Neural progenitor cell (in vitro differentiated cells): ENCODE data around the gene PEAK1. TPM values are rescaled to one million over a fixed set of nuclear protein-coding genes. Genes with fewer than 3 reads are reported as not detected.

Experiments used
- DNase-seq: peaks from one replicate; pipeline ENCODE4 v3.0.0-alpha.2; 2016; ENCODE audit warnings: low spot score
- H2AFZ ChIP-seq: fragments of 200-600 bp; sonication (generic); replicated peaks from 2 replicates; pipeline ENCODE4 v1.6.1; 2016; ENCODE audit warnings: antibody characterized with exemption
- H3F3A ChIP-seq: fragments of 200-600 bp; sonication (generic); 2 replicates; pipeline ENCODE4 v1.6.1; 2016; ENCODE audit warnings: antibody characterized with exemption, low read depth
- H3K27ac ChIP-seq: fragments of 200-600 bp; sonication (generic); 2 replicates; pipeline ENCODE4 v1.5.1; 2016; ENCODE audit warnings: mild to moderate bottlenecking
- H3K27me3 ChIP-seq: fragments of 200-600 bp; sonication (generic); 2 replicates; pipeline ENCODE4 v1.6.1; 2016; ENCODE audit warnings: mild to moderate bottlenecking, moderate library complexity
- H3K36me3 ChIP-seq: fragments of 200-600 bp; sonication (generic); 2 replicates; pipeline ENCODE4 v1.5.1; 2016
- H3K4me1 ChIP-seq: fragments of 200-600 bp; sonication (generic); 2 replicates; pipeline ENCODE4 v1.6.1; 2016; ENCODE audit warnings: mixed run types
- H3K4me2 ChIP-seq: fragments of 200-600 bp; sonication (generic); 2 replicates; pipeline ENCODE4 v1.6.1; 2016
- H3K4me3 ChIP-seq: fragments of 200-600 bp; sonication (generic); 2 replicates; pipeline ENCODE4 v1.5.1; 2016
- H3K79me2 ChIP-seq: fragments of 200-600 bp; sonication (generic); 2 replicates; pipeline ENCODE4 v1.6.1; 2016; ENCODE audit warnings: low read depth
- H3K9ac ChIP-seq: fragments of 200-600 bp; sonication (generic); 2 replicates; pipeline ENCODE4 v1.6.1; 2016
- H3K9me3 ChIP-seq: fragments of 200-600 bp; sonication (generic); 2 replicates; pipeline ENCODE4 v1.5.1; 2016; ENCODE audit warnings: low read depth
- H4K20me1 ChIP-seq: fragments of 200-600 bp; sonication (generic); 2 replicates; pipeline ENCODE4 v1.6.1; 2016; ENCODE audit warnings: low read depth
- H3K27ac Mint-ChIP-seq: 3 replicates; pipeline ENCODE4 v1.8.0; 2021; ENCODE audit warnings: mixed read lengths
- H3K27me3 Mint-ChIP-seq: 2 replicates; pipeline ENCODE4 v1.8.0; 2022; ENCODE audit warnings: low read depth, mild to moderate bottlenecking, inconsistent platforms, moderate library complexity, mixed read lengths; ENCODE audit not compliant: insufficient read depth
- H3K36me3 Mint-ChIP-seq: 3 replicates; pipeline ENCODE4 v1.8.0; 2021; ENCODE audit warnings: mixed read lengths
- H3K4me1 Mint-ChIP-seq: 3 replicates; pipeline ENCODE4 v1.8.0; 2021; ENCODE audit warnings: mixed read lengths
- H3K4me3 Mint-ChIP-seq: 3 replicates; pipeline ENCODE4 v1.8.0; 2021; ENCODE audit warnings: mild to moderate bottlenecking, moderate library complexity, mixed read lengths
- H3K9me3 Mint-ChIP-seq: 3 replicates; pipeline ENCODE4 v1.8.0; 2020; ENCODE audit warnings: mixed read lengths
- CTCF ChIP-seq: fragments of 200-600 bp; sonication (generic); IDR thresholded peaks from 2 replicates; pipeline ENCODE4 v1.5.1; 2017; ENCODE audit warnings: antibody characterized with exemption, mild to moderate bottlenecking
- EZH2 ChIP-seq: fragments of 200-600 bp; sonication (generic); IDR thresholded peaks from 2 replicates; pipeline ENCODE4 v1.6.1; 2017; ENCODE audit warnings: antibody characterized with exemption, mild to moderate bottlenecking, moderate library complexity
- EZH2phosphoT487 ChIP-seq: fragments of 200-600 bp; sonication (generic); IDR thresholded peaks from 2 replicates; pipeline ENCODE4 v1.6.1; 2017; ENCODE audit warnings: antibody characterized with exemption
- total RNA-seq: library from RNA; depleted of rRNA; stranded (reverse); fragments of >200 nt; gene quantifications from 2 replicates; pipeline ENCODE4 v1.2.3, GENCODE V29; 2015; ENCODE audit warnings: low replicate concordance

The PEAK1 gene
- total RNA-seq, 1 donor from 2014 or later = 30.9 TPM

GRCh38 chr15:77192451-77192850 lies 227.5 kb downstream of the PEAK1 start:
- DNase-seq = no peak
- Histone ChIP-seq H3K4me3 (no peak overlapping the region), H3F3A (no peaks in the 10 kb centered on the region), H3K9me3 (no peaks in the 10 kb centered on the region), H3K79me2 (no peaks in the 10 kb centered on the region), H3K4me1 (peaks cover 5% of the 10 kb centered on the region), H3K27me3 (no peaks in the 10 kb centered on the region), H2AFZ (no peak overlapping the region), H3K9ac (no peak overlapping the region), H3K4me2 (no peak overlapping the region), H4K20me1 (no peaks in the 10 kb centered on the region), H3K27ac (no peak overlapping the region), H3K36me3 (no peaks in the 10 kb centered on the region)
- Mint-ChIP-seq H3K4me3 (no peak overlapping the region), H3K27me3 (peaks cover 5% of the 10 kb centered on the region), H3K27ac (no peak overlapping the region), H3K4me1 (peaks cover 15% of the 10 kb centered on the region), H3K9me3 (no peaks in the 10 kb centered on the region), H3K36me3 (no peaks in the 10 kb centered on the region)
- TF ChIP-seq EZH2 (no peak), CTCF (no peak), EZH2phosphoT487 (no peak)

DNA sequence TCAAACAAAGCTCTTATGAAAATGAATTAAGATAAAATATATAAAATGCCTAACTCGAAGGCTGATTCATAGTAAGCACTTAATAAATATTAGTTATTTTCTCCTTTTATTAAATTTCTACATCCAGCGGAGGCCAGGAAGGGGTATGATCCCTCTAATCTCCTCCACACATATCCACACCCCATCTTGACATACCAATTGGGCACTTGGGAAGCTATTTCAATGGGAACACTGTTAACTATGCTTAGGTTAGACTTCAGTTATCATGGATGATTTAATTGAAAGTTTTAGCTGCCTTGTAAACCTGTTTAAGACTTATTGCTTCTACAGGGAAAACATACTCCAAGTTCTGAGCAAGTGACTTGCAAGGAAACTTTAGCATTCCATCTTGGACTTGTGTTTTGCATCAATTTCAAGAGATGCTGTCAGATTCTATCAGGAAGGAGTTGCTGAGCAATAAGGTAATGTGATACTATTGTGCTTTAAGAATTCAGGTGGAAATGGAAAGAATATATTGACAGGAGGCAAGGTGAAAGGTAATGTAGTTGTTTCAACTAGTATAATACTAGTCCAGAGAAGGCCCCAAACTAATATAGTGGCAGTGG lies 228.6 kb downstream of the PEAK1 start:
- no peaks in the 10 kb centered on the region for H3K9me3 Mint-ChIP-seq
- TF ChIP-seq EZH2phosphoT487 = no peak
- no peak for TF ChIP-seq CTCF
- no peak for TF ChIP-seq EZH2
- no peak overlapping the region for H3K27ac Mint-ChIP-seq
- H3K9me3 ChIP-seq = no peaks in the 10 kb centered on the region
- H3K4me3 Mint-ChIP-seq = no peak overlapping the region
- H4K20me1 ChIP-seq = no peaks in the 10 kb centered on the region
- H3K4me1 Mint-ChIP-seq = peaks cover 22% of the 10 kb centered on the region
- peaks cover 5% of the 10 kb centered on the region for H3K27me3 Mint-ChIP-seq
- no peaks in the 10 kb centered on the region for H3K36me3 ChIP-seq
- peaks cover 17% of the 10 kb centered on the region for H3K4me1 ChIP-seq
- H3K79me2 ChIP-seq = no peaks in the 10 kb centered on the region
- no peak overlapping the region for H3K4me2 ChIP-seq
- no peaks in the 10 kb centered on the region for H3K36me3 Mint-ChIP-seq
- no peaks in the 10 kb centered on the region for H3F3A ChIP-seq
- H3K9ac ChIP-seq = no peak overlapping the region
- no peak overlapping the region for H3K4me3 ChIP-seq
- DNase-seq = no peak
- no peaks in the 10 kb centered on the region for H3K27me3 ChIP-seq
- H3K27ac ChIP-seq = no peak overlapping the region
- no peak overlapping the region for H2AFZ ChIP-seq

- H3F3A ChIP-seq = no peaks in the 10 kb centered on the region
- Mint-ChIP-seq H3K4me3 (no peak overlapping the region), H3K36me3 (no peaks in the 10 kb centered on the region), H3K27ac (no peak overlapping the region), H3K27me3 (peaks cover 3% of the 10 kb centered on the region), H3K4me1 (peaks cover 14% of the 10 kb centered on the region), H3K9me3 (no peaks in the 10 kb centered on the region)
- H3K4me1 ChIP-seq = peaks cover 21% of the 10 kb centered on the region
- no peaks in the 10 kb centered on the region for H3K27me3 ChIP-seq
- H3K27ac ChIP-seq = no peak overlapping the region
- no peaks in the 10 kb centered on the region for H3K36me3 ChIP-seq
- H2AFZ ChIP-seq = no peak overlapping the region
- no peaks in the 10 kb centered on the region for H3K9me3 ChIP-seq
- no peaks in the 10 kb centered on the region for H4K20me1 ChIP-seq
- no peak overlapping the region for H3K9ac ChIP-seq
- no peak for DNase-seq
- H3K4me3 ChIP-seq = no peak overlapping the region
- H3K79me2 ChIP-seq = no peaks in the 10 kb centered on the region
- no peak overlapping the region for H3K4me2 ChIP-seq
- TF ChIP-seq EZH2phosphoT487 (no peak), EZH2 (no peak), CTCF (no peak)
These were observed 232.0 kb downstream of the PEAK1 start for GRCh38 chr15:77187751-77188464.
